Activated T-cell treated with anti-CD3 and anti-CD28 coated beads, Interleukin-2, amount 50 U/mL, for 4 hours (primary cell): ENCODE measurements around the gene ACTL10. TPM values are rescaled to one million over a fixed set of nuclear protein-coding genes. Genes with fewer than 3 reads are reported as not detected.

Experiments
- ATAC-seq, 2 donors: fragments of 200-7000 bp; cut with Tn5 transposase; one replicate each; pipeline ENCODE4 v1.10.0; 2021
- DNase-seq: peaks from one replicate; pipeline ENCODE4 v3.0.0-alpha.2; 2020
- H3K27me3 Mint-ChIP-seq: one replicate; pipeline ENCODE4 v1.8.0; 2021; ENCODE audit warnings: low read depth, mixed read lengths
- H3K36me3 Mint-ChIP-seq: one replicate; pipeline ENCODE4 v1.8.0; 2022; ENCODE audit warnings: mixed read lengths; ENCODE audit not compliant: insufficient read depth
- H3K4me1 Mint-ChIP-seq: one replicate; pipeline ENCODE4 v1.8.0; 2021; ENCODE audit warnings: low read depth, mixed read lengths
- H3K4me3 Mint-ChIP-seq: one replicate; pipeline ENCODE4 v1.8.0; 2021; ENCODE audit warnings: mild to moderate bottlenecking, moderate library complexity, mixed read lengths
- H3K9me3 Mint-ChIP-seq: one replicate; pipeline ENCODE4 v1.8.0; 2021; ENCODE audit warnings: mixed read lengths
- total RNA-seq, 3 donors: library from RNA; stranded (reverse); gene quantifications; one replicate each; pipeline ENCODE4 v1.2.1, GENCODE V29; 2021

The ACTL10 gene
- total RNA-seq, 3 donors from 2014 or later = 5.0 to 7.6 (median 6.9) TPM

- H3K4me3 Mint-ChIP-seq = no peak overlapping the region
- no peaks in the 10 kb centered on the region for H3K36me3 Mint-ChIP-seq
- H3K4me1 Mint-ChIP-seq = peaks cover 24% of the 10 kb centered on the region
- no peaks in the 10 kb centered on the region for H3K27me3 Mint-ChIP-seq
- no peaks in the 10 kb centered on the region for H3K9me3 Mint-ChIP-seq
- DNase-seq = no peak
- ATAC-seq = no peak
Measured at GRCh38 chr20:33653900-33654596, 12.7 kb upstream of the ACTL10 start.

GRCh38 chr20:33654680-33655161 lies 12.0 kb upstream of the ACTL10 start:
- no peaks in the 10 kb centered on the region for H3K9me3 Mint-ChIP-seq
- no peaks in the 10 kb centered on the region for H3K27me3 Mint-ChIP-seq
- DNase-seq (no peak), ATAC-seq (no peak)
- H3K4me3 Mint-ChIP-seq = no peak overlapping the region
- peaks cover 20% of the 10 kb centered on the region for H3K4me1 Mint-ChIP-seq
- no peaks in the 10 kb centered on the region for H3K36me3 Mint-ChIP-seq

GRCh38 chr20:33655164-33655563 lies 11.6 kb upstream of the ACTL10 start:
- H3K4me3 Mint-ChIP-seq = no peak overlapping the region
- peaks cover 20% of the 10 kb centered on the region for H3K4me1 Mint-ChIP-seq
- DNase-seq (no peak), ATAC-seq (no peak)
- no peaks in the 10 kb centered on the region for H3K9me3 Mint-ChIP-seq
- no peaks in the 10 kb centered on the region for H3K27me3 Mint-ChIP-seq
- no peaks in the 10 kb centered on the region for H3K36me3 Mint-ChIP-seq

- Mint-ChIP-seq H3K9me3 (no peaks in the 10 kb centered on the region), H3K4me1 (peaks cover 20% of the 10 kb centered on the region), H3K36me3 (no peaks in the 10 kb centered on the region), H3K4me3 (no peak overlapping the region), H3K27me3 (no peaks in the 10 kb centered on the region)
- DNase-seq (no peak), ATAC-seq (no peak)
Measured at GRCh38 chr20:33656010-33656782, 10.5 kb upstream of the ACTL10 start.

- Mint-ChIP-seq H3K36me3 (no peaks in the 10 kb centered on the region), H3K27me3 (no peaks in the 10 kb centered on the region), H3K4me3 (no peak overlapping the region), H3K9me3 (no peaks in the 10 kb centered on the region), H3K4me1 (peaks cover 14% of the 10 kb centered on the region)
- ATAC-seq (no peak), DNase-seq (no peak)
Measured at GRCh38 chr20:33656783-33657703, 9.7 kb upstream of the ACTL10 start.

GRCh38 chr20:33657704-33658095 lies 9.0 kb upstream of the ACTL10 start:
- Mint-ChIP-seq H3K4me1 (peaks cover 13% of the 10 kb centered on the region), H3K9me3 (no peaks in the 10 kb centered on the region), H3K36me3 (no peaks in the 10 kb centered on the region), H3K4me3 (no peak overlapping the region), H3K27me3 (no peaks in the 10 kb centered on the region)
- ATAC-seq (no peak), DNase-seq (no peak)

- Mint-ChIP-seq H3K4me1 (peaks cover 10% of the 10 kb centered on the region), H3K4me3 (no peak overlapping the region), H3K36me3 (no peaks in the 10 kb centered on the region), H3K27me3 (no peaks in the 10 kb centered on the region), H3K9me3 (no peaks in the 10 kb centered on the region)
- ATAC-seq = no peak
- DNase-seq = no peak
Measured at GRCh38 chr20:33658510-33658909, 8.2 kb upstream of the ACTL10 start.

- H3K36me3 Mint-ChIP-seq = no peaks in the 10 kb centered on the region
- H3K9me3 Mint-ChIP-seq = no peaks in the 10 kb centered on the region
- ATAC-seq = no peak
- H3K27me3 Mint-ChIP-seq = no peaks in the 10 kb centered on the region
- no peak for DNase-seq
- no peak overlapping the region for H3K4me3 Mint-ChIP-seq
- peaks cover 6% of the 10 kb centered on the region for H3K4me1 Mint-ChIP-seq
Measured at GRCh38 chr20:33658929-33659328, 7.8 kb upstream of the ACTL10 start.

GRCh38 chr20:33659341-33660034 lies 7.3 kb upstream of the ACTL10 start:
- no peak for DNase-seq
- H3K27me3 Mint-ChIP-seq = no peaks in the 10 kb centered on the region
- H3K36me3 Mint-ChIP-seq = no peaks in the 10 kb centered on the region
- H3K4me1 Mint-ChIP-seq = peaks cover 9% of the 10 kb centered on the region
- no peak overlapping the region for H3K4me3 Mint-ChIP-seq
- no peaks in the 10 kb centered on the region for H3K9me3 Mint-ChIP-seq
- no peak for ATAC-seq

GRCh38 chr20:33660035-33660684 lies 6.6 kb upstream of the ACTL10 start:
- no peak for DNase-seq
- Mint-ChIP-seq H3K36me3 (no peaks in the 10 kb centered on the region), H3K4me1 (peaks cover 15% of the 10 kb centered on the region), H3K27me3 (no peaks in the 10 kb centered on the region), H3K4me3 (no peak overlapping the region), H3K9me3 (no peaks in the 10 kb centered on the region)
- ATAC-seq = no peak

- Mint-ChIP-seq H3K27me3 (no peaks in the 10 kb centered on the region), H3K4me3 (no peak overlapping the region)
Measured at GRCh38 chr20:33660685-33661058, 6.1 kb upstream of the ACTL10 start.

GRCh38 chr20:33662172-33662571 lies 4.6 kb upstream of the ACTL10 start, which contains the start of gene C20orf144:
C20orf144 (plus strand) TSS chr20:33662327; CDS start chr20:33662346, 19 bp downstream.
- peaks cover 27% of the 10 kb centered on the region for H3K4me1 Mint-ChIP-seq
- H3K9me3 Mint-ChIP-seq = no peaks in the 10 kb centered on the region
- no peak for ATAC-seq

More at GRCh38 chr20:33660685-33661058, 6.1 kb upstream of the ACTL10 start:
- ATAC-seq (no peak), DNase-seq (no peak)
- H3K9me3 Mint-ChIP-seq = no peaks in the 10 kb centered on the region
- peaks cover 19% of the 10 kb centered on the region for H3K4me1 Mint-ChIP-seq
- no peaks in the 10 kb centered on the region for H3K36me3 Mint-ChIP-seq

More at GRCh38 chr20:33662172-33662571, 4.6 kb upstream of the ACTL10 start, which contains the start of gene C20orf144:
- no peak for DNase-seq
- H3K36me3 Mint-ChIP-seq = no peaks in the 10 kb centered on the region
- peak within 1 kb of the TSS; percentile 84 for H3K4me3 Mint-ChIP-seq
- H3K27me3 Mint-ChIP-seq = no peaks in the 10 kb centered on the region
